Activated CD8-positive, alpha-beta T cell treated with anti-CD3 and anti-CD28 coated beads, Interleukin-2, amount 10 ng/mL, durations not matched to agents 7 days and 5 days (primary cell): ENCODE measurements around the gene OSBPL8. TPM values are rescaled to one million over a fixed set of nuclear protein-coding genes. Genes with fewer than 3 reads are reported as not detected.
A peak's percentile ranks its signal among the peaks of the same experiment; 100 is the strongest.

Experiments
- ATAC-seq: fragments of 150-1000 bp; cut with Tn5 transposase; one replicate; pipeline ENCODE4 v1.10.0; 2021; ENCODE audit warnings: moderate library complexity
- CTCF ChIA-PET: fragments of 350-600 bp; sonication (Branson Sonifier 250); formaldehyde crosslinking; loops from one replicate; lab custom pipeline; 2021; ENCODE audit warnings: antibody characterized with exemption; lab: Charles Lee
- POLR2A ChIA-PET: fragments of 350-600 bp; sonication (Branson Sonifier 250); formaldehyde crosslinking; loops from one replicate; lab custom pipeline; 2021; ENCODE audit warnings: antibody characterized with exemption; lab: Charles Lee
- DNase-seq: peaks from one replicate; pipeline ENCODE4 v3.0.0-alpha.2; 2020
- H3K27ac Mint-ChIP-seq: one replicate; pipeline ENCODE4 v1.8.0; 2021; ENCODE audit warnings: mild to moderate bottlenecking, mixed read lengths
- H3K27me3 Mint-ChIP-seq: one replicate; pipeline ENCODE4 v1.8.0; 2021; ENCODE audit warnings: low read depth, mixed read lengths
- H3K36me3 Mint-ChIP-seq: one replicate; pipeline ENCODE4 v1.8.0; 2021; ENCODE audit warnings: low read depth, mixed read lengths
- H3K4me1 Mint-ChIP-seq: one replicate; pipeline ENCODE4 v1.8.0; 2021; ENCODE audit warnings: low read depth, mixed read lengths
- H3K4me3 Mint-ChIP-seq: one replicate; pipeline ENCODE4 v1.8.0; 2021; ENCODE audit warnings: mild to moderate bottlenecking, mixed read lengths
- H3K9me3 Mint-ChIP-seq: one replicate; pipeline ENCODE4 v1.8.0; 2022; ENCODE audit warnings: mixed read lengths; ENCODE audit not compliant: insufficient read depth
- total RNA-seq, 2 experiments: library from RNA; stranded (reverse); gene quantifications; one replicate each; pipeline ENCODE4 v1.2.3, GENCODE V29; 2021

OSBPL8 gene
- total RNA-seq, 2 experiments from 2014 or later: 113 to 119 TPM

- ChIA-PET CTCF (interaction anchor here (1.4 kb wide), 1 partner anchor 10 kb away, joined by 4 read pairs; the partner anchor contains the start of gene OSBPL8), POLR2A (no interaction called here)
- peak overlapping the region; percentile 15 for H3K27ac Mint-ChIP-seq
- H3K4me1 Mint-ChIP-seq: peaks cover 10% of the 10 kb centered on the region
- H3K36me3 Mint-ChIP-seq: peaks cover 3% of the 10 kb centered on the region
- H3K27me3 Mint-ChIP-seq: no peaks in the 10 kb centered on the region
- ATAC-seq (peak; percentile 72), DNase-seq (no peak)
- peaks cover 14% of the 10 kb centered on the region for H3K9me3 Mint-ChIP-seq
- no peak overlapping the region for H3K4me3 Mint-ChIP-seq
These were observed 10.4 kb upstream of the OSBPL8 start for GRCh38 chr12:76569685-76570604.

DNA sequence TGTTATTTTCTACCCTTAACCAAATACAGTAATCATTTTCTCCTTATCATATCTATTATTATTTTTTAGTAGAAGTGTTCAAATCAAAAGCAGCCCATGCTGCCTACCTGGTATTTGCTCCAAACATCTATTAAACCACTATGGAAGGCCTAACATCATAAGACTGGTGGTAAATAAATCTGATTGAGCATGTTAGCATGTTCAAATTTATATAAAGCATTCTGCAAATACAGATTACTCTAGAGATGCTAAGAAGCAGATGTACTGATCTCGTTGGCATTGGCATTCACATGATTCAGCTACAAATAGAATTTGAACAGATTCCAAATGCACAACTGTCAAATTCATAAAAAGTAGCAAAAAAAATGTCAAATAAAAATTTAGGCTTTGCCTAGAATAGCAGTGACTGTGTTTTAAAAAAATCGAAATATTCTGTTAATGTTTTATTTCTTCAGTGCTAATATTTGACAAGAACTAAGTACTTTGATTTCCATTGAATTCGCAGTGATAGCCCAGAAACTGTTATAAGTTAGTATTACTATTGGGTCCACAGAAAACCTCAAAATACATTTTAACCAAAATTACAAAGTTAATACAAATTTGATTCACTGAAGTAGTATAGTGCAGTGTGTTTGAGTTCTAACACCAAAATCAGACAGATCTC, 9.4 kb upstream of the OSBPL8 start:
- no peak for DNase-seq
- peaks cover 7% of the 10 kb centered on the region for H3K9me3 Mint-ChIP-seq
- no peaks in the 10 kb centered on the region for H3K27me3 Mint-ChIP-seq
- no peak overlapping the region for H3K27ac Mint-ChIP-seq
- H3K4me1 Mint-ChIP-seq: peaks cover 10% of the 10 kb centered on the region
- POLR2A ChIA-PET: no interaction called here
- no peak for ATAC-seq
- no peak overlapping the region for H3K4me3 Mint-ChIP-seq
- no peaks in the 10 kb centered on the region for H3K36me3 Mint-ChIP-seq
- CTCF ChIA-PET: interaction anchor here (1.4 kb wide), 1 partner anchor 9 kb away, joined by 4 read pairs; the partner anchor contains the start of gene OSBPL8

DNA sequence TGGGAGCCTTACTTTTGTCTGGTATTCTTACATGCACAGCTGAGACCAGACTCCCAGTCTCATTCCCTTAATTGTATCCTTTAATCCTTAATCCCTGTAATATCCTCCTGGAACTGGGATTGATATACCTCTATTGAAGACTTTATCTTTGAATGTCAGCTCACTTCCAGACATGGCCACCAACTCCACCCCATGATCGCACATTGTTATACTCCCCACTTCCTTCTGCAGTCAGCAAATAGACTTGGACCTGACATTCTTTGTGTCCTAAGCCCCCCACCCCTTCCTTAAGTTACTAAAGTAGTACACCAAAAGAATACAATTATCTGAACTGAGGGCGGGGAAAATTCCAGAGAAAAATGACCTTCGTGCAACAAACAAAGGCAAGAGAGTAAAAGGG, 8.6 kb upstream of the OSBPL8 start:
- H3K36me3 Mint-ChIP-seq: no peaks in the 10 kb centered on the region
- POLR2A ChIA-PET: interaction anchor here (0.6 kb wide), 1 partner anchor 240 kb away, joined by 3 read pairs; no protein-coding TSS in a partner anchor
- H3K9me3 Mint-ChIP-seq: peaks cover 6% of the 10 kb centered on the region
- CTCF ChIA-PET: interaction anchor here (2.1 kb wide), 1 partner anchor 19 kb away, joined by 7 read pairs; no protein-coding TSS in a partner anchor
- ATAC-seq (no peak), DNase-seq (no peak)
- peaks cover 10% of the 10 kb centered on the region for H3K4me1 Mint-ChIP-seq
- H3K27ac Mint-ChIP-seq: no peak overlapping the region
- H3K27me3 Mint-ChIP-seq: no peaks in the 10 kb centered on the region
- no peak overlapping the region for H3K4me3 Mint-ChIP-seq

- peaks cover 2% of the 10 kb centered on the region for H3K36me3 Mint-ChIP-seq
- H3K4me1 Mint-ChIP-seq: peaks cover 13% of the 10 kb centered on the region
- no peak overlapping the region for H3K27ac Mint-ChIP-seq
- H3K4me3 Mint-ChIP-seq: no peak overlapping the region
- DNase-seq (no peak), ATAC-seq (no peak)
- ChIA-PET POLR2A (no interaction called here), CTCF (no interaction called here)
- no peaks in the 10 kb centered on the region for H3K9me3 Mint-ChIP-seq
- H3K27me3 Mint-ChIP-seq: no peaks in the 10 kb centered on the region
These were observed 3.5 kb upstream of the OSBPL8 start for GRCh38 chr12:76563061-76563460.

GRCh38 chr12:76562130-76562529, 2.6 kb upstream of the OSBPL8 start:
- DNase-seq (no peak), ATAC-seq (no peak)
- ChIA-PET CTCF (no interaction called here), POLR2A (no interaction called here)
- H3K27me3 Mint-ChIP-seq: no peaks in the 10 kb centered on the region
- no peak overlapping the region for H3K27ac Mint-ChIP-seq
- H3K4me3 Mint-ChIP-seq: no peak overlapping the region
- peaks cover 3% of the 10 kb centered on the region for H3K36me3 Mint-ChIP-seq
- H3K9me3 Mint-ChIP-seq: no peaks in the 10 kb centered on the region
- peaks cover 19% of the 10 kb centered on the region for H3K4me1 Mint-ChIP-seq

GRCh38 chr12:76560086-76560491, 518 bp upstream of the OSBPL8 start:
- ATAC-seq: no peak
- Mint-ChIP-seq H3K4me3 (peak overlapping the region; percentile 92), H3K9me3 (no peaks in the 10 kb centered on the region), H3K27me3 (no peaks in the 10 kb centered on the region), H3K36me3 (peaks cover 17% of the 10 kb centered on the region), H3K4me1 (peaks cover 38% of the 10 kb centered on the region), H3K27ac (peak overlapping the region; percentile 98)
- DNase-seq: no peak
- ChIA-PET CTCF (interaction anchor here (1.2 to 1.5 kb wide), 3 partner anchors 10 to 212 kb away, joined by 3 to 6 read pairs (median 4); partner anchors contain the start of gene BBS10), POLR2A (interaction anchor here (0.7 to 1.9 kb wide), 5 partner anchors 16 to 476 kb away, joined by 3 to 14 read pairs (median 4); partner anchors contain the start of genes BBS10 and NAP1L1)

GRCh38 chr12:76558684-76559399, 729 bp downstream of the OSBPL8 start:
- DNase-seq: peak; percentile 93
- POLR2A ChIA-PET: interaction anchor here (0.6 to 1.9 kb wide), 10 partner anchors 8 to 1047 kb away, joined by 3 to 14 read pairs (median 4); partner anchors contain the start of genes KRR1 and NAP1L1
- H3K4me3 Mint-ChIP-seq: peak overlapping the region; percentile 92

DNA sequence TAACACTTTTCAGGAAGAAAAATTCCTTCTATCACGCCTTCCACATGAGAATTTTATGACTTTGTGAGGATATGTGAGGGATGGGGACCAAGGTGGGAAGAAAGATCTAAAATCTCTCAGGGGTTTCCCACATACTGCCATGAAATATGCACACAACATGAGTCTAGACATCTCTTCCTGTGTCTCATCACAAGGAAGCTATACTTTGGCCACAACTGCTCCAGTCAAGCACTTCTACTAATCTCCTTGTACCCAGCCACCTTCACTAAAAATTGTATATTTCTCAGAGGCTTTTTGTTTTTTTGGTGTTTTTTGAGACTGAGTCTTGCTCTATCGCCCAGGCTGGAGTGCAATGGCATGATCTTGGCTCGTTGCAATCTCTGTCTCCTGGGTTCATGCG, 3.2 kb downstream of the OSBPL8 start:
- Mint-ChIP-seq H3K4me3 (peak overlapping the region; percentile 12), H3K27ac (no peak overlapping the region)

More at GRCh38 chr12:76558684-76559399, 729 bp downstream of the OSBPL8 start:
- CTCF ChIA-PET: interaction anchor here (1.0 to 1.5 kb wide), 4 partner anchors 8 to 210 kb away, joined by 3 to 6 read pairs (median 4); partner anchors contain the start of gene BBS10
- Mint-ChIP-seq H3K36me3 (peaks cover 21% of the 10 kb centered on the region), H3K9me3 (no peaks in the 10 kb centered on the region), H3K4me1 (peaks cover 48% of the 10 kb centered on the region), H3K27me3 (no peaks in the 10 kb centered on the region), H3K27ac (peak overlapping the region; percentile 98)
- peak; percentile 78 for ATAC-seq

GRCh38 chr12:76555797-76556196, 3.8 kb downstream of the OSBPL8 start:
- peaks cover 25% of the 10 kb centered on the region for H3K36me3 Mint-ChIP-seq
- POLR2A ChIA-PET: no interaction called here
- peaks cover 57% of the 10 kb centered on the region for H3K4me1 Mint-ChIP-seq
- no peak for ATAC-seq
- no peaks in the 10 kb centered on the region for H3K27me3 Mint-ChIP-seq
- DNase-seq: no peak
- H3K27ac Mint-ChIP-seq: no peak overlapping the region
- no peaks in the 10 kb centered on the region for H3K9me3 Mint-ChIP-seq
- no peak overlapping the region for H3K4me3 Mint-ChIP-seq
- CTCF ChIA-PET: interaction anchor here (1.0 to 1.2 kb wide), 3 partner anchors 10 to 100 kb away, joined by 5 to 7 read pairs (median 5); no protein-coding TSS in a partner anchor

More for the DNA sequence above, 3.2 kb downstream of the OSBPL8 start:
- Mint-ChIP-seq H3K9me3 (no peaks in the 10 kb centered on the region), H3K4me1 (peaks cover 59% of the 10 kb centered on the region), H3K36me3 (peaks cover 25% of the 10 kb centered on the region), H3K27me3 (no peaks in the 10 kb centered on the region)
- DNase-seq (no peak), ATAC-seq (no peak)
- CTCF ChIA-PET: interaction anchor here (0.6 to 1.2 kb wide), 4 partner anchors 11 to 104 kb away, joined by 3 to 7 read pairs (median 5); no protein-coding TSS in a partner anchor
- POLR2A ChIA-PET: interaction anchor here (0.6 kb wide), 1 partner anchor 294 kb away, joined by 3 read pairs; no protein-coding TSS in a partner anchor

GRCh38 chr12:76555231-76555767, 4.3 kb downstream of the OSBPL8 start:
- CTCF ChIA-PET: interaction anchor here (0.8 kb wide), 1 partner anchor 31 kb away, joined by 3 read pairs; no protein-coding TSS in a partner anchor
- Mint-ChIP-seq H3K9me3 (no peaks in the 10 kb centered on the region), H3K27ac (no peak overlapping the region), H3K36me3 (peaks cover 27% of the 10 kb centered on the region), H3K27me3 (no peaks in the 10 kb centered on the region), H3K4me1 (peaks cover 54% of the 10 kb centered on the region), H3K4me3 (no peak overlapping the region)
- DNase-seq (no peak), ATAC-seq (no peak)
- POLR2A ChIA-PET: interaction anchor here (1.1 kb wide), 1 partner anchor 32 kb away, joined by 3 read pairs; no protein-coding TSS in a partner anchor
